HG02571 (cell line): ENCODE results near the gene FZD2.
"Not testable (repeated sequence)": the region's sequence is repeated elsewhere in the genome, so short reads cannot be mapped to it uniquely, and the experiment has no call there.

ENCODE experiments used
- ATAC-seq: cut with Tn5 transposase; IDR thresholded peaks from one replicate; pipeline ENCODE4 v1.9.1; 2021; ENCODE audit warnings: mild to moderate bottlenecking, moderate library complexity; ENCODE audit not compliant: unreplicated experiment

Gene FZD2

GRCh38 chr17:44572801-44573200 is 15.5 kb downstream of the FZD2 start:
- ATAC-seq: no peak

- ATAC-seq: no peak
These were observed 18.1 kb downstream of the FZD2 start for GRCh38 chr17:44575403-44575802.

GRCh38 chr17:44578947-44579346 is 21.7 kb downstream of the FZD2 start:
- ATAC-seq: no peak

- no peak for ATAC-seq
These were observed 24.6 kb downstream of the FZD2 start for GRCh38 chr17:44581868-44582267.

- ATAC-seq: no peak
These were observed 27.2 kb downstream of the FZD2 start for GRCh38 chr17:44584443-44584842.

- no peak for ATAC-seq
These were observed 28.0 kb downstream of the FZD2 start for GRCh38 chr17:44585315-44585714.

GRCh38 chr17:44587339-44587738 is 30.1 kb downstream of the FZD2 start:
- no peak for ATAC-seq

- ATAC-seq: no peak
These were observed 32.2 kb downstream of the FZD2 start for GRCh38 chr17:44589316-44590071.

GRCh38 chr17:44590072-44590462 is 32.8 kb downstream of the FZD2 start:
- ATAC-seq: not testable (repeated sequence)

- not testable (repeated sequence) for ATAC-seq
These were observed 33.5 kb downstream of the FZD2 start for GRCh38 chr17:44590762-44591161.

- ATAC-seq: no peak
These were observed 33.9 kb downstream of the FZD2 start for GRCh38 chr17:44591206-44591605.

GRCh38 chr17:44593156-44593555 is 35.9 kb downstream of the FZD2 start:
- ATAC-seq: no peak

- no peak for ATAC-seq
These were observed 38.0 kb downstream of the FZD2 start for GRCh38 chr17:44595216-44595775.

- ATAC-seq: no peak
These were observed 41.0 kb downstream of the FZD2 start for GRCh38 chr17:44598329-44598728.

GRCh38 chr17:44598932-44599297 is 41.6 kb downstream of the FZD2 start:
- ATAC-seq: no peak

GRCh38 chr17:44599298-44600175 is 42.3 kb downstream of the FZD2 start:
- no peak for ATAC-seq

GRCh38 chr17:44601539-44601938 is 44.3 kb downstream of the FZD2 start:
- ATAC-seq: no peak

- no peak for ATAC-seq
These were observed 44.7 kb downstream of the FZD2 start for GRCh38 chr17:44601973-44602372.

GRCh38 chr17:44602390-44602789 is 45.1 kb downstream of the FZD2 start:
- no peak for ATAC-seq

- no peak for ATAC-seq
These were observed 45.7 kb downstream of the FZD2 start for GRCh38 chr17:44602970-44603369.

GRCh38 chr17:44604116-44604761 is 47.0 kb downstream of the FZD2 start:
- no peak for ATAC-seq
